HG03095 (cell line): Measurements from ENCODE around the gene MRPS14.

ENCODE experiments used
- ATAC-seq: cut with Tn5 transposase; IDR thresholded peaks from one replicate; pipeline ENCODE4 v1.9.1; 2021; ENCODE audit warnings: moderate library complexity; ENCODE audit not compliant: unreplicated experiment

The MRPS14 gene

DNA sequence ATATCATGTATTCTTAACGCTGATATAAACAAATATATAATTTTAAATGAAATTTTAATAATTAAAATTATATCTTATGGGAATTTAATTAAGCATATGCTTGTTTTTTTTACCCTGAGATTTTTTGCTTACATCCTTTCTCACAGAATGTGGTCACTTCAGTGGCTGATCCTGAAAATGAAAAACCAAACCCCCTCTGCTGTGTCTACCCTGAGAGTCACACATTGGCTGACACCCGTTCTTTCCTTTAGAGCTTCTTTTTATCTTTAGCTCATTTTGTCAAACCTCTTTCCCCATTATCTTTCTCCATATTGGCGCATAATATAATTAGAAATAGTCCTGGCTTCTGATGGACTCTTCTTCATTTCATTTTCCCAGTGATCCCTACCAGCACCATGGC is 34.2 kb downstream of the MRPS14 start:
- ATAC-seq, result peak; percentile 53

DNA sequence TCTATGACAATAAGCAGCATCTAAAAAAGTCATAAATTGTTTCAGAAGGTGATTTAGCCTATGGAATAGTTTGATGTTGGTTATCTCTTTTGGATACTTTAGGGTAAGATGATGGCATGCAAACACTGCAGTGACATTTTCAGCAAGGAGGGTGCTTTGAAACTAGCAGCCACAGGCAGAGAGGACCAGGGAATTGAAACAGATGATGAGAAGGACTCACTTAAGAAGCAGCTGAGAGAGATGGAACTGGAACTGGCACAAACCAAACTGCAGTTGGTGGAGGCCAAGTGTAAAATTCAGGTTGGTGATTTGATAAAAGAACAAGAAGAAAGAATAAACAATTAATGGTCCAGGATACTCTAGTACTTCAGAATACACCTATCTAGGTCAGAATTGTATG is 34.7 kb downstream of the MRPS14 start:
- no peak for ATAC-seq

GRCh38 chr1:174984952-174985351 is 38.3 kb downstream of the MRPS14 start:
- no peak for ATAC-seq

DNA sequence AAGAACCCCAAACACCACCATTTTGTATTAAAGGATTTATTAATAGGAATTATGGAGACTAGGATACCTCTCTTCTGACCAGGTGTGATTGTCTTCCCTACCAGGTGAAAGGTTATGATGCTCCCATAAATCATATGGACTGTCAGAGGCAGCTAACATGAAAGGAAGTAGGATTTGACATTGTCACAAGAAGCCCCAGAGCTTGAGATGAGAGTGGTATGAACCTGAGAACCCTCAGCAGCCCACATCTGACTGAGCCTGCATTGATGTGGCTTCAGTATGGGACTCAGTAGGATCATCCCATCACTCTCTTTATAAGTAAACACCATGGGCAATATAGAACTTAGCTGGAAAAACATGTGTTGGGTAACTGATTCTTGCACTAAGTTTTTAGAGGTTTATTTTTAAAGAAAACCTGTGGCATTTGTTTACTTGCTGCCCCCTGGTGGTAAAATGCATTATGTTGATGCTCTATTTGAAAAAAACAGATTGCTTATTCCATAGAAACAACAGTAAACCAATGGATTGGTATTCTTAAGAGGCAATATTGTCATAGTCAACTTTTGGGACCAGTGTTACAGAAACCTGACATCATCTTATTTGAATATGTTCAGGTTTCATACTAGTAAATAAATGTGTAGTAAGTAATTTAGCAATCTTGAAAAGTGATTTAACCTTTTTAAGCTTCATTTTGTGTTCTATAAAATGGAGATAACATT is 40.1 kb downstream of the MRPS14 start:
- no peak for ATAC-seq

GRCh38 chr1:174976436-174977108 is 46.7 kb downstream of the MRPS14 start:
- ATAC-seq, result no peak

- no peak for ATAC-seq
Measured at GRCh38 chr1:174975764-174976163, 47.5 kb downstream of the MRPS14 start.

DNA sequence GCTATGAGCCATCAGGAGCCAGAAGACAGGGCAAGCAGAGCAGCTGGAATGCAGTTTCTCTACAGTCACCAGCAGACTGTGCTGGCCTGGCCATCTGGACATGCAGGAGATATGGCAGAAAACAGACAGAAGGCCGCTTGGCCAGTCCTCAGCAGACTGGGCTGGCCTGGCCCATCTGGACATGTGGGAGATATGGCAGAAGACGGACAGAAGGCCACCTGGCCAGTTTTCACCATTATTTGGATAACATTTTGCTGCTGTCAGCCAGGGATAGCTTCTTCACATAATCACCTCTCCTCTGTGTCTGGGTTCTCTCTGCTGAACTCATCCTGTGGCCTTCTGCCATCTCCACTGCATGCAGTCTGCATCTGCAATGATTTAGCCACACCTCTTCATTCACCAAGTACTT is 48.5 kb downstream of the MRPS14 start:
- ATAC-seq, result no peak

GRCh38 chr1:174971902-174972301 is 51.3 kb downstream of the MRPS14 start:
- no peak for ATAC-seq

- no peak for ATAC-seq
Measured at GRCh38 chr1:174971466-174971865, 51.8 kb downstream of the MRPS14 start.

- ATAC-seq, result no peak
Measured at GRCh38 chr1:174969977-174970376, 53.2 kb downstream of the MRPS14 start.

GRCh38 chr1:174968750-174969244 is 54.4 kb downstream of the MRPS14 start:
- peak; percentile 81 for ATAC-seq

DNA sequence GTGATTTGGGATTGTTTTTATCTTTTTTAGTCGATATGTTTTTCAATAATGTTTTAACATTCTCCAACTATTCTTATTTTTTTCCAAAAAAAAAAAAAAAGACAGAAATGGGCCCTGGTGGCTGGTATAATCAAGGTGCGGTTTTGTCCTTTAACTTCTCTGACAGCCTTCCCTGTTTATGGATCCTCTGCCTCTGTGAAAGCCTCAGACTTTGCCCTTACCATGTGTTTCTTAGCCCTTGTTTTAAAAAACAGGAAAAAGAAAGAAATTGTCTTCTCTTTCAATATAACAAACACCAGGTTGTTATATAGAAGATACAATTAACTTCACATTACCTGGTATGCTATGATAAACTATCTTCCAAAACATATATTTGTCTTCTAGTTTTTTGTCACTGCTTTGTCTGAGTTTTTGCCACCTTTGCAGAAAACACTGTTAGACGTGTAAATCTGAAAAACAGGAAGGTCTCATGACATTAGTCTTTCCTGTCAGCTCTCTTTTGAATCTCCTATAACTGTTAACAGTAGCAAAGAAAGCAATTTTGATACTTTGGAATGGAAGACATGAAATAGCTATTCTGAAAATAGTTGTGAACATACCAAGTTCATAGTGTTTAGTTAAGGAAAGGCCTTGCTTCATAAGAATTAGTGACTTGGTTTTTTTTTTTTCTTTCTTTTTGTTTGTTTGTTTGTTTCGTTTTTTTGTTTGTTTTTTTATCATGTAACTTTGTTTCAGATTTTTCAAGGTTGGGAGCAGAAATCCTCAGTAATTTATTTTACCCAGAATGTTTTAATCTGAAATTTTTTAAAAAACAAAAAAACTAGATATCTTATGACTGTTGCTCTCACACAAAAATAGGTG is 55.1 kb downstream of the MRPS14 start:
- ATAC-seq, result no peak

DNA sequence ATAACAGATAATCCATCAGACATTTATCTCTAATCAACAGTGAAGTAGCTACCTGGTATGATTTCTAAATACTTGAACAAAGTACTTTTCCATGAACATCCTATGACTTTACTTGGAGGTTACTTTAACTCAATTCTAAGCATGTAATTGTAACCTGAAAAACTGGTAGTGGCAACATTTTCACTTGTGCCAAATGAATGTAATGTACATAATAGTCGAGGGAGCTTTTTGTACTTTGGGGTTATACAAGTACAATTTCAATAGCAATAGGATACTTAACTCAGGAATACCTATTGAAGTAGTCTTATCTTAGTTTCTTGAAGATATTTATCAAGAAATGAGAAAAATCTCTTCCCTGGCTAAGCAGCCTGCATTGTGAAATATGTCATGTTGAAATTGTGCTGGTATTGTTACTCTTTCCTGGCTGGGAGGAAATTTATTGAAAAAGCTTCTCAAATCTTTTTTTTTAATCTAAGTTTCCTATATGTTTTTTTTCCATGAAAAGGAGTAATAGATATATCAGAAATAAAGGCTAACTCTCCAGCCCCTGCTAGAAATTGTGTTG is 57.1 kb downstream of the MRPS14 start:
- no peak for ATAC-seq

DNA sequence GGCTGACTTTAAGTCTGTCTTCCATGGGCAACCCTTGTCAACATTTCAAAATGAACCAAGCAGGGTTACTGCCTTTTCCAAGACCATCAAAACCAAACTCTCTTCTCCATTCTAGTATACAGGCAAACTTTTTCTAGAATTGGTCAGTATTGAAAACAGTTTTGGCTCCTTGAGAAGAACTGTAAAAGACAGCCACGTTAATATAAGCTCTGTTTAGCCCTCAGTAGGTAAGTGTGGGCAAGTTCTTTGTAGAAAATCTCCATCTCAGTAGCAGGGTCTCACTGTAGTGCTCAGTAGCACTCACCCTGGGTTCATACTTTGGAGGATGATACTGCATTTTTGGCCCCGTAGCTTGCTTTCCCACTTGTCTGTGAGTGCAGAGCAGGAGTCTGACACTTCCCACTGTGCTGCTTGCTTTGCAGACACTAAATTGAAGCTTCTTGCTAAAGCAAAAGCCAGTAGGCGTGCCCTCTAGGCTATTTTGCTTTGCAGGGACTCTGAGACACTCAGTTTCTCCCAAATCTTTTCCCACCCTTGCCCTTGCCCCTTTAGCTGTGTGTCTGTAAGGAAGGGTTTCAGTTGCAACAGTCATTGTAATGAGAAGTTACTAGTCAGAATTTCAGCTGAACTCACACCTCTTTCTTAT is 57.7 kb downstream of the MRPS14 start:
- ATAC-seq, result no peak

GRCh38 chr1:174964972-174965361 is 58.3 kb downstream of the MRPS14 start:
- no peak for ATAC-seq

DNA sequence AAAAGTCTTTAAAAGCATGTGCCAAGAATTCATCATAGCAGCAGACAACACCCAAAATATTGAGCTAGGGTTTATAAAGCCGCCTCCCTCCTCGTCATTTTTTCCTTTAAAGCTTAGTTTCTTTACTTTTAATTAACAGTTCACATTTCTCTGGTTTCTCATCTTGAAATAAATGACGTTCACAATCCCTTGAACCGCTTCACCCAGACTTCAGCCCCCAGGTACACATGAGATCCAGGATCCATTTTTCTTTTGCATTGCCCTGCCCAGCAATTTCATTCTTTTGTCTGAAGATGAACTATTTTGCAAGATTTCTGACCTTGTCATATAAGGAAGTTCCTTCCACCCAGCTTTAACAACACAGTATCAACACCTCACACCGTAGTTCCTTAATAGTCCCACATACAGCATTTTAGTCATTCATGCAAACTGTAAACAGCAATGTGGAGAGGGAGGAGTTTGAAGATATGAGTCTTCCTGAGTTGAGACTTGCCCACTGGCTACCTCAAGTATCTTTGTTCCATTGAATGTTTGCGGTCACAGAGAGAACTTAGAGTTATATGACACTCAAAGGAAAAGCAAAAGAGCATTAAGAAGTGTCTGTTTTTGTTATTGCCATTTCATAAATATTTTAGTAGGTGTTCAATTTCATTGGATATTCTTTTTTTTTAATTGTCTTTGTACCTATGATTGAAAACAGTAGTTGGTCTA is 58.8 kb downstream of the MRPS14 start:
- ATAC-seq, result no peak

- ATAC-seq, result no peak
Measured at GRCh38 chr1:174963529-174964125, 59.6 kb downstream of the MRPS14 start.
